Vagina (tissue), 2 donors: Measurements from ENCODE around the gene CD151.

Source experiments
- CTCF ChIP-seq, 3 experiments: fragments of 450-650 bp in 2 of 3; fragments of 200-600 bp in 1 of 3; sonication (generic) in 1 of 3; IDR thresholded peaks; one replicate each; pipeline ENCODE4 v1.5.1; 2017 to 2019; ENCODE audit warnings: antibody characterized with exemption in 3 of 3, mild to moderate bottlenecking in 2 of 3, moderate library complexity in 2 of 3
- POLR2A ChIP-seq, 2 donors: fragments of 450-650 bp; IDR thresholded peaks; one replicate each; pipeline ENCODE4 v1.6.1; 2017; ENCODE audit warnings: antibody characterized with exemption in 2 of 2, mild to moderate bottlenecking in 2 of 2, moderate library complexity in 2 of 2
- POLR2AphosphoS5 ChIP-seq, 2 donors: sonication (generic); formaldehyde crosslinking; IDR thresholded peaks; one replicate each; pipeline ENCODE4 v1.9.0; 2017; ENCODE audit warnings: antibody characterized with exemption in 2 of 2, mild to moderate bottlenecking in 2 of 2, low read depth in 1 of 2; ENCODE audit not compliant: insufficient read depth in 1 of 2

- TF ChIP-seq CTCF (IDR thresholded peaks at IDR 0.05) (no peak), POLR2A (IDR thresholded peaks at IDR 0.05) (no peak), POLR2AphosphoS5 (IDR thresholded peaks at IDR 0.05; ENCODE audit: insufficient read depth in 1 of 2, low read depth in 1 of 2) (no peak)
Observed at GRCh38 chr11:837189-837989, 4.6 kb downstream of the CD151 start.
